ENCODE results near the gene BCL2A1.
A peak's percentile ranks its signal among the peaks of the same experiment; 100 is the strongest.
"Not testable (repeated sequence)": the region's sequence is repeated elsewhere in the genome, so short reads cannot be mapped to it uniquely, and the experiment has no call there.

Gene BCL2A1

GRCh38 chr15:79926116-79926515, 44.9 kb downstream of the BCL2A1 start:
- 98% methylated on average over 20 of the region's 36 CpGs for WGBS (ENCODE audit: insufficient coverage)
- H3K27ac ChIP-seq (ENCODE audit: insufficient read depth in 1 of 2, low read depth in 1 of 2, low read length in 2 of 2, poor library complexity in 1 of 2, severe bottlenecking in 2 of 2); POLR2A ChIA-PET; H3K36me3 ChIP-seq (ENCODE audit: control insufficient read depth in 4 of 4, insufficient read depth in 4 of 4, low read length in 3 of 4); DNase-seq; CTCF ChIA-PET; H3K27me3 ChIP-seq (replicated peaks in 2 of 5; ENCODE audit: control insufficient read depth in 4 of 5, insufficient read depth in 5 of 5, low read length in 4 of 5); H3K4me3 ChIP-seq (ENCODE audit: control insufficient read depth in 1 of 7, extremely low read depth in 1 of 7, insufficient read depth in 4 of 7, low read depth in 2 of 7, low read length in 6 of 7): not testable (repeated sequence)
- Histone ChIP-seq H3K9me3 (ENCODE audit: control extremely low read depth in 1 of 5, control insufficient read depth in 4 of 5, insufficient read depth in 2 of 5, low read depth in 1 of 5, low read length in 4 of 5) (peaks cover 0 to 11% (median 7%) of the 10 kb centered on the region in 5 experiments), H3K4me1 (ENCODE audit: control extremely low read depth in 1 of 4, control insufficient read depth in 4 of 4, insufficient read depth in 4 of 4, low read length in 3 of 4) (peaks cover 5 to 16% (median 12%) of the 10 kb centered on the region in 4 experiments)

DNA sequence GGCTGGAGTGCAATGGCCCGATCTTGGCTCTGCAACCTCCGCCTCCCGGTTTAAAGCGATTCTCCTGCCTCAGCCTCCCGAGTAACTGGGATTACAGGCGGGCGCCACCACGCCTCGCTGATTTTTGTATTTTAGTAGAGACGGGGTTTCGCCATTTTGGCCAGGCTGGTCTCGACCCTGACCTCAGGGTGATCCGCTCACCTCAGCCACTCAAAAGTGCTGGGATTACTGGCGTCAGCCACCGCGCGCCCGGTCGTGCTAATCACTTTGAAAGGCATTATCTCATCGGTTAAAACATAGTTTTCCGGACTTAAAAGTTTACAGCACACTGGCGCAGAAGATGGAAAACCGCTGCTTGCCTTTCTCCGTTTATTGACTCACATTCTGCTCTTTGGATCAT, 46.6 kb downstream of the BCL2A1 start:
- POLR2A ChIA-PET = no interaction called here
- Histone ChIP-seq H3K9me3 (ENCODE audit: control extremely low read depth in 1 of 5, control insufficient read depth in 4 of 5, insufficient read depth in 2 of 5, low read depth in 1 of 5, low read length in 4 of 5) (peaks cover 0 to 24% (median 16%) of the 10 kb centered on the region in 5 experiments), H3K4me3 (ENCODE audit: control insufficient read depth in 1 of 7, extremely low read depth in 1 of 7, insufficient read depth in 4 of 7, low read depth in 2 of 7, low read length in 6 of 7) (peak overlapping the region in 6 of 7 experiments; percentile 65 to 94 (median 91)), H3K4me1 (ENCODE audit: control extremely low read depth in 1 of 4, control insufficient read depth in 4 of 4, insufficient read depth in 4 of 4, low read length in 3 of 4) (peaks cover 5 to 16% (median 12%) of the 10 kb centered on the region in 4 experiments), H3K27ac (ENCODE audit: insufficient read depth in 1 of 2, low read depth in 1 of 2, low read length in 2 of 2, poor library complexity in 1 of 2, severe bottlenecking in 2 of 2) (peak overlapping the region; percentile 81 to 94), H3K27me3 (replicated peaks in 2 of 5; ENCODE audit: control insufficient read depth in 4 of 5, insufficient read depth in 5 of 5, low read length in 4 of 5) (no peaks in the 10 kb centered on the region), H3K36me3 (ENCODE audit: control insufficient read depth in 4 of 4, insufficient read depth in 4 of 4, low read length in 3 of 4) (peaks cover 0 to 19% (median 7%) of the 10 kb centered on the region in 4 experiments)
- CTCF ChIA-PET = no interaction called here
- no peak for DNase-seq
- 94% methylated on average over 20 of the region's 24 CpGs for WGBS (ENCODE audit: insufficient coverage)

DNA sequence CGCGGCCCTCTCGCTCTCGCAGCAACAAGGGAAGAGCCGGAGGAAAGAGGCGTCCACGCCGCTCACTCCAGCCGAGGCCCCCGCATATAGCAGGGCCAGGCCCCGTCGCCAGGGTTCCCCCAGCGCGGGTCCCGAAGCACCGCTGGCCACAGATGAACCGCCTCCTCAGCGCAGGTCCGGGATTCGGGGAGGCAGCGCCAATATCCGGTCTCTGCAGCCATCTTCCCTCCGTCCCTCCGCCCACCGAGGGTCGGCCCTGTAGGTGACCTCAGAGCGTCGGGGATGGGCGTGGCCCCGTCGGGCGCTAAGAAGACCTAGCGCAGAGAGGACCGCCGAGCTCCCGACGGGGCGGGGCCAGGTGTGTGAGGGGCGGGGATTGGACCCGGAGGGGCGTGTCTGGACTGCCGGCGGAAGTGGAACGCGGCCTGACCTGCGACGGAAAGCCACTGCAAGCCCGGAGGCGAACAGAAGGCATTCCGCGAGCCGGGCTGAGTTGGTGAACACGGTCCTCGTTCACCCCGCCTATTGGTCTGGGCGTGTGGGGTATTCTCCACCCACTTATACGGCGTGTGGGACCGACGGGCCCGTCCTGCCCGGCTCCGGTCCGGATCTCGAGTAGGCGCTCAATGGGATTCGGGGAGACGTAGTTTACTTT, 47.4 kb downstream of the BCL2A1 start:
- H3K36me3 ChIP-seq (ENCODE audit: control insufficient read depth in 4 of 4, insufficient read depth in 4 of 4, low read length in 3 of 4) = peaks cover 0 to 26% (median 9%) of the 10 kb centered on the region in 4 experiments
- peak; percentile 98 to 99 (median 99) for DNase-seq
- H3K4me3 ChIP-seq (ENCODE audit: control insufficient read depth in 1 of 7, extremely low read depth in 1 of 7, insufficient read depth in 4 of 7, low read depth in 2 of 7, low read length in 6 of 7) = peak overlapping the region; percentile 75 to 94 (median 89)
- H3K27me3 ChIP-seq (replicated peaks in 2 of 5; ENCODE audit: control insufficient read depth in 4 of 5, insufficient read depth in 5 of 5, low read length in 4 of 5) = no peaks in the 10 kb centered on the region
- peaks cover 5 to 16% (median 12%) of the 10 kb centered on the region in 4 experiments for H3K4me1 ChIP-seq (ENCODE audit: control extremely low read depth in 1 of 4, control insufficient read depth in 4 of 4, insufficient read depth in 4 of 4, low read length in 3 of 4)
- H3K9me3 ChIP-seq (ENCODE audit: control extremely low read depth in 1 of 5, control insufficient read depth in 4 of 5, insufficient read depth in 2 of 5, low read depth in 1 of 5, low read length in 4 of 5) = peaks cover 0 to 30% (median 22%) of the 10 kb centered on the region in 5 experiments
- ChIA-PET CTCF (interaction anchor here (0.8 to 1.2 kb wide), 3 partner anchors 9 to 29 kb away, joined by 3 read pairs; no protein-coding TSS in a partner anchor), POLR2A (interaction anchor here (0.6 to 1.0 kb wide), 4 partner anchors 10 to 57 kb away, joined by 3 to 4 read pairs (median 3); partner anchors contain the start of gene MTHFS)
- H3K27ac ChIP-seq (ENCODE audit: insufficient read depth in 1 of 2, low read depth in 1 of 2, low read length in 2 of 2, poor library complexity in 1 of 2, severe bottlenecking in 2 of 2) = peak overlapping the region; percentile 81 to 94
- 0% methylated on average over 68 of the region's 68 CpGs for WGBS (ENCODE audit: insufficient coverage)

DNA sequence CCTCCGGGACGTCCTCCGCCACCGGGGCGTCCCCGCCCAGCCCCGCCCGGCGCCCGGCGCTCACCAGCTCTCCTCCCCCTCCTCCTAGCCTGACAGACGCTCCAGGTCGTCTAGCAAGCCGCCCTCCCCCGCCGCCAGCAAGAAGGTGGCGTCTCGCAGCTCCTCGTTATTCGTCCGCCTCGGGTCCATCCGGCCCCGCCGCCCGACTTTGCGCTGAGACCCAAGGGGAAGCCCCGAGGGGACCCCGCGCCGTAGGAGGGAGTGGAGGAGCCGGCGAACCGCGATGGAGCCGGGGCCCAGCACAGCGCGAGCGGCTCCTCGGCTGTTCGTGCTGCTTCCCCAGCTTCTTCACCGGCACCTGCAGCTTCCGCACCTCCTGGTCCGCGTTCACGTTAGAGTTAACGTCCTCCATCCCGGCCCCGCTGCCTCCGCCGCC, 47.9 kb downstream of the BCL2A1 start:
- 0% methylated on average over 49 of the region's 51 CpGs for WGBS (ENCODE audit: insufficient coverage)
- no peaks in the 10 kb centered on the region for H3K27me3 ChIP-seq (replicated peaks in 2 of 5; ENCODE audit: control insufficient read depth in 4 of 5, insufficient read depth in 5 of 5, low read length in 4 of 5)
- H3K4me1 ChIP-seq (ENCODE audit: control extremely low read depth in 1 of 4, control insufficient read depth in 4 of 4, insufficient read depth in 4 of 4, low read length in 3 of 4) = peaks cover 5 to 16% (median 12%) of the 10 kb centered on the region in 4 experiments

GRCh38 chr15:79922512-79923078, 48.4 kb downstream of the BCL2A1 start:
- DNase-seq = no peak
- peak overlapping the region in 1 of 2 experiments; percentile 94 for H3K27ac ChIP-seq (ENCODE audit: insufficient read depth in 1 of 2, low read depth in 1 of 2, low read length in 2 of 2, poor library complexity in 1 of 2, severe bottlenecking in 2 of 2)
- WGBS (ENCODE audit: insufficient coverage) = 33% methylated on average over 11 of the region's 17 CpGs

More for the DNA sequence above, 47.9 kb downstream of the BCL2A1 start:
- DNase-seq = peak; percentile 47 to 85 (median 80)
- peaks cover 0 to 34% (median 26%) of the 10 kb centered on the region in 5 experiments for H3K9me3 ChIP-seq (ENCODE audit: control extremely low read depth in 1 of 5, control insufficient read depth in 4 of 5, insufficient read depth in 2 of 5, low read depth in 1 of 5, low read length in 4 of 5)
- H3K36me3 ChIP-seq (ENCODE audit: control insufficient read depth in 4 of 4, insufficient read depth in 4 of 4, low read length in 3 of 4) = peaks cover 2 to 29% (median 11%) of the 10 kb centered on the region in 4 experiments
- H3K4me3 ChIP-seq (ENCODE audit: control insufficient read depth in 1 of 7, extremely low read depth in 1 of 7, insufficient read depth in 4 of 7, low read depth in 2 of 7, low read length in 6 of 7) = peak overlapping the region; percentile 75 to 94 (median 89)
- peak overlapping the region; percentile 81 to 94 for H3K27ac ChIP-seq (ENCODE audit: insufficient read depth in 1 of 2, low read depth in 1 of 2, low read length in 2 of 2, poor library complexity in 1 of 2, severe bottlenecking in 2 of 2)
- POLR2A ChIA-PET = interaction anchor here (0.6 to 1.0 kb wide), 4 partner anchors 10 to 56 kb away, joined by 3 to 4 read pairs (median 3); partner anchors contain the start of gene MTHFS
- CTCF ChIA-PET = interaction anchor here (0.8 to 1.4 kb wide), 6 partner anchors 8 to 69 kb away, joined by 3 to 9 read pairs (median 3); no protein-coding TSS in a partner anchor

GRCh38 chr15:79919749-79920511, 51.1 kb downstream of the BCL2A1 start:
- peaks cover 9 to 59% (median 54%) of the 10 kb centered on the region in 5 experiments for H3K9me3 ChIP-seq (ENCODE audit: control extremely low read depth in 1 of 5, control insufficient read depth in 4 of 5, insufficient read depth in 2 of 5, low read depth in 1 of 5, low read length in 4 of 5)

More at GRCh38 chr15:79922512-79923078, 48.4 kb downstream of the BCL2A1 start:
- Histone ChIP-seq H3K27me3 (replicated peaks in 2 of 5; ENCODE audit: control insufficient read depth in 4 of 5, insufficient read depth in 5 of 5, low read length in 4 of 5) (no peaks in the 10 kb centered on the region), H3K4me3 (ENCODE audit: control insufficient read depth in 1 of 7, extremely low read depth in 1 of 7, insufficient read depth in 4 of 7, low read depth in 2 of 7, low read length in 6 of 7) (peak overlapping the region; percentile 75 to 94 (median 89)), H3K9me3 (ENCODE audit: control extremely low read depth in 1 of 5, control insufficient read depth in 4 of 5, insufficient read depth in 2 of 5, low read depth in 1 of 5, low read length in 4 of 5) (peaks cover 0 to 38% (median 31%) of the 10 kb centered on the region in 5 experiments), H3K4me1 (ENCODE audit: control extremely low read depth in 1 of 4, control insufficient read depth in 4 of 4, insufficient read depth in 4 of 4, low read length in 3 of 4) (peaks cover 5 to 16% (median 12%) of the 10 kb centered on the region in 4 experiments), H3K36me3 (ENCODE audit: control insufficient read depth in 4 of 4, insufficient read depth in 4 of 4, low read length in 3 of 4) (peaks cover 3 to 33% (median 12%) of the 10 kb centered on the region in 4 experiments)
- ChIA-PET POLR2A (no interaction called here), CTCF (interaction anchor here (0.8 to 1.4 kb wide), 6 partner anchors 8 to 69 kb away, joined by 3 to 9 read pairs (median 3); no protein-coding TSS in a partner anchor)

More at GRCh38 chr15:79919749-79920511, 51.1 kb downstream of the BCL2A1 start:
- Histone ChIP-seq H3K4me3 (ENCODE audit: control insufficient read depth in 1 of 7, extremely low read depth in 1 of 7, insufficient read depth in 4 of 7, low read depth in 2 of 7, low read length in 6 of 7) (no peak overlapping the region), H3K27ac (ENCODE audit: insufficient read depth in 1 of 2, low read depth in 1 of 2, low read length in 2 of 2, poor library complexity in 1 of 2, severe bottlenecking in 2 of 2) (no peak overlapping the region), H3K27me3 (replicated peaks in 2 of 5; ENCODE audit: control insufficient read depth in 4 of 5, insufficient read depth in 5 of 5, low read length in 4 of 5) (no peaks in the 10 kb centered on the region), H3K4me1 (ENCODE audit: control extremely low read depth in 1 of 4, control insufficient read depth in 4 of 4, insufficient read depth in 4 of 4, low read length in 3 of 4) (peaks cover 5 to 16% (median 12%) of the 10 kb centered on the region in 4 experiments), H3K36me3 (ENCODE audit: control insufficient read depth in 4 of 4, insufficient read depth in 4 of 4, low read length in 3 of 4) (peaks cover 3 to 46% (median 13%) of the 10 kb centered on the region in 4 experiments)
- WGBS (ENCODE audit: insufficient coverage) = 95% methylated on average over 6 of the region's 12 CpGs
- DNase-seq = peak in 2 of 3 donors; percentile 24 to 34
- POLR2A ChIA-PET = no interaction called here
- CTCF ChIA-PET = no interaction called here

All from common myeloid progenitor, CD34-positive (primary cell).